HG02970 (cell line): Measurements from ENCODE around the gene IRX1.

ENCODE experiments used
- ATAC-seq: cut with Tn5 transposase; IDR thresholded peaks from one replicate; pipeline ENCODE4 v1.9.1; 2021; ENCODE audit warnings: mild to moderate bottlenecking, moderate library complexity, moderate number of reproducible peaks; ENCODE audit not compliant: unreplicated experiment, low FRiP score

IRX1 gene

GRCh38 chr5:3642231-3642630 is 46.6 kb downstream of the IRX1 start:
- no peak for ATAC-seq

DNA sequence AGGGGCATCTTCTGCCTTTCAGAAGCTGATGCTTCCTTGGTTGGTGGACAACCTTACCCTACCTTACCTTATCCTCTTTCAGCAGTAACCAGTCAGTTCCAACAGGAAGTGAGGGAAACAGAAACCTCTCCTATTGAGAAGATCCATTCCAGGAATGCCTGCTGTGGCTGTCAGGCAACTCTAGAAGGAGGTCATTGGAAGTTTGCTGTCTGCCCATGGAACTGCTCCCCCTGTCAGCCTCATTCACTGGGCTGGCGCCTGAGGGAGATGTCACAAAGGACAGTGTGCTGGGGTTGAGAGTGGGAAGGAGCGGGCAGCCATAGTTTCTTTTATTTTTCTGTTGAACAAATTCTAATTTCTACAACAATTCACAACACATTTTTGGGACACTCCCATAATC is 54.7 kb downstream of the IRX1 start:
- ATAC-seq: no peak

GRCh38 chr5:3650868-3651267 is 55.2 kb downstream of the IRX1 start:
- no peak for ATAC-seq
